Endothelial cell of umbilical vein (primary cell): ENCODE results near the gene SNX9.

ENCODE experiments used
- EZH2 ChIP-seq: IDR thresholded peaks from 2 replicates; pipeline ENCODE4 v1.6.1; 2012; ENCODE audit warnings: borderline replicate concordance, low read depth, mild to moderate bottlenecking, moderate library complexity, low read length, inconsistent platforms; ENCODE audit not compliant: severe bottlenecking
- MYC ChIP-seq: IDR thresholded peaks from one replicate; pipeline ENCODE4 v1.6.1; 2011; ENCODE audit warnings: mild to moderate bottlenecking, low read depth, low read length
- POLR2A ChIP-seq: IDR thresholded peaks from 2 replicates; pipeline ENCODE4 v1.6.1; 2012; ENCODE audit warnings: low read depth, mild to moderate bottlenecking, control low read depth, low read length
- POLR2AphosphoS5 ChIP-seq: IDR thresholded peaks from 2 replicates; pipeline ENCODE4 v1.6.1; 2012; ENCODE audit warnings: low read depth, mild to moderate bottlenecking, control low read depth, low read length, moderate library complexity; ENCODE audit not compliant: insufficient read depth
- TF ChIP-seq, protein P1 (sequence below), 2 donors: IDR thresholded peaks; 1 replicate in 1 of 2; 2 replicates in 1 of 2; pipeline ENCODE4 v1.5.1; 2011; ENCODE audit warnings: low read length in 2 of 2, mild to moderate bottlenecking in 2 of 2, moderate library complexity in 2 of 2, control low read depth in 1 of 2, inconsistent platforms in 1 of 2, low read depth in 1 of 2; ENCODE audit not compliant: insufficient read depth in 1 of 2; ENCODE audit errors: extremely low read depth in 1 of 2
- TF ChIP-seq, protein P2 (sequence below): IDR thresholded peaks from 2 replicates; pipeline ENCODE4 v1.6.1; 2011; ENCODE audit not compliant: insufficient read depth, insufficient read length

GRCh38 chr6:157961153-157961831 lies 138.2 kb downstream of the SNX9 start:
- TF ChIP-seq, protein P1, sequence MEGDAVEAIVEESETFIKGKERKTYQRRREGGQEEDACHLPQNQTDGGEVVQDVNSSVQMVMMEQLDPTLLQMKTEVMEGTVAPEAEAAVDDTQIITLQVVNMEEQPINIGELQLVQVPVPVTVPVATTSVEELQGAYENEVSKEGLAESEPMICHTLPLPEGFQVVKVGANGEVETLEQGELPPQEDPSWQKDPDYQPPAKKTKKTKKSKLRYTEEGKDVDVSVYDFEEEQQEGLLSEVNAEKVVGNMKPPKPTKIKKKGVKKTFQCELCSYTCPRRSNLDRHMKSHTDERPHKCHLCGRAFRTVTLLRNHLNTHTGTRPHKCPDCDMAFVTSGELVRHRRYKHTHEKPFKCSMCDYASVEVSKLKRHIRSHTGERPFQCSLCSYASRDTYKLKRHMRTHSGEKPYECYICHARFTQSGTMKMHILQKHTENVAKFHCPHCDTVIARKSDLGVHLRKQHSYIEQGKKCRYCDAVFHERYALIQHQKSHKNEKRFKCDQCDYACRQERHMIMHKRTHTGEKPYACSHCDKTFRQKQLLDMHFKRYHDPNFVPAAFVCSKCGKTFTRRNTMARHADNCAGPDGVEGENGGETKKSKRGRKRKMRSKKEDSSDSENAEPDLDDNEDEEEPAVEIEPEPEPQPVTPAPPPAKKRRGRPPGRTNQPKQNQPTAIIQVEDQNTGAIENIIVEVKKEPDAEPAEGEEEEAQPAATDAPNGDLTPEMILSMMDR (IDR thresholded peaks at IDR 0.05; ENCODE audit: extremely low read depth in 1 of 2, insufficient read depth in 1 of 2, low read depth in 1 of 2, low read length in 2 of 2): no peak
- TF ChIP-seq, protein P2, sequence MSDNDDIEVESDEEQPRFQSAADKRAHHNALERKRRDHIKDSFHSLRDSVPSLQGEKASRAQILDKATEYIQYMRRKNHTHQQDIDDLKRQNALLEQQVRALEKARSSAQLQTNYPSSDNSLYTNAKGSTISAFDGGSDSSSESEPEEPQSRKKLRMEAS: no peak
- TF ChIP-seq EZH2 (no peak), POLR2AphosphoS5 (no peak), POLR2A (no peak), MYC (no peak)
